ENCODE measurements around the gene KRTAP13-2.
A peak's percentile ranks its signal among the peaks of the same experiment; 100 is the strongest.

KRTAP13-2 gene, protein sequence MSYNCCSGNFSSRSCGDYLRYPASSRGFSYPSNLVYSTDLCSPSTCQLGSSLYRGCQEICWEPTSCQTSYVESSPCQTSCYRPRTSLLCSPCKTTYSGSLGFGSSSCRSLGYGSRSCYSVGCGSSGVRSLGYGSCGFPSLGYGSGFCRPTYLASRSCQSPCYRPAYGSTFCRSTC

DNA sequence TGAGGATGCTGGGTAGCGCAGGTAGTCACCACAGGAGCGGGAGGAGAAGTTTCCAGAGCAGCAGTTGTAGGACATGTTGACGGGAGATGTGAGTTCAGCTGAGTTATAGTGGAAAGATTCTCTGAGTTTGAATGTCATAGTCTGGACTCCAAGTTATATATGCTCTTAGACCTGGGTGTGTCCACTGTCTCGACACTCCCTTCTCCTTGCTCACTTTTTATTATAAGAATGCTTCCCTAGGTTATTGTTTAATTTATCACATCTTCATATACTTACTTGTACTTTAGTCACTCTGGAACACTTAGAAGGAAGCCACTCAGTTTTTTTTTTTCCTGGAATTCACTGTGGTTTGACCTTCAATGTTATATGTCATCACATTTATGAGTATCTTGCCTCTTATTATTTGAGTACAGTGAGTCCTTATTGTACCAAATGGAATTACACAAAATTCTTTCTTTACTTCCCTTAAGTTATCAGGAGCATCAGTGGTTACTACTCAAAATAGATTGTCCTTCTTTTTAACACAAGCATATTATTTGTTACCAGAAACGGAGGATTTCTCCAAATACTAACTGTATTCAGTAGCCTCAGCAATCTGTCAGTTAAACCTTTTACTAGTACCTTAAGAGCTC lies at the start of gene KRTAP13-2:
KRTAP13-2 (minus strand) TSS at position 133 of the 632 bp plus-strand sequence; CDS start at position 75, 58 bp downstream.
- no peak for DNase-seq

DNA sequence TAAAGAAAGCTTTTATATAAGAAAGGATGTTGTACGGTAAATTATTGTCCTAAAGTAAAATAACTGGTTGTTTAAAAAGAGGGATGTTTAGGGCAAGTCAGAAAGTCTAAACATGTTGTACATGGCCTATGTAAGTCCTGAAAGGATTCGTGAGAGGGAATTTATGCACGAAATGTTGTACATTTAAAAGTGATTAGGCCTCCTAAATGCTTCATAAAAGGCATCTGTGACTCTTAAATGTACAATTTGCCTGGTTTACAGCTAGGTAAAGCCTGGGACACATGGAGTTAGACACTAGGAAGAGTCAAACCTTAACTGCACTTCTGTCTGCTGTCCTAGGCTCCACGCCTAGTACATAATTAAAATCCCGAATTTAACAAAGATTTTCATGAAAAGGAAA lies 43.9 kb upstream of the KRTAP13-2 start:
- no peak for DNase-seq

DNA sequence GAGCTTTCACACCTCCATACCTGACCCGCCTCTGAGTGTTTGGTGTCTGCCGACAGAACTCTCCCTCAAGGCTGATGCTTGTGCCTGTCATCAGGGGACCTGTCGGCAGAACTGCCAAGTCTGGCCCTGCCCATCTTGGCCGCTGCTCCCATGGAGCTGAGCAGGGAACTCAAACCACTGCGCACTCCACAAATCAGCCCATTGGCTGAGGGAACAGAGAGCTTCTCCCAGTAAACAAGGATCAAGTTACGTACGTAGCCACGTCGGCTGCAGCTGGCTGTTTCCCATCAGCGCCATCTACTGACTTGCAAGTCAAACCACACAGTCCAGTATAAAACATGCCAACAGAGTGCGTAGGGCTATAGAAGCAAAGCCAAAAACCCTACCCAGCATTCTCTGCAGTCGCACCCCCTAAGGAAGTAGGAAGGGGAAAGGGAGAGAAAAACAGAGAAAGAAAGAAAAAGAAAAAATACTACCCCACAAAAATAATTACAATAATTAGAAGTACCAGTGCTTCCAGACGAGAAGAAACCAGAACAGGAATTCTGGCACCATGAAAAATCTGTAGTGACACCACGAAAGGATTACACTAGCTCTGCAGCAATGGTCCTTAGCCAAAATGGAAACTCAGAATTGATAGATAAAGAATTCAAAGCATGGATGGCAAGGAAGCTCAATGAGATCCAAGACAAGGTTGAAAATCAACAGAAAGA lies 36.9 kb upstream of the KRTAP13-2 start:
- peak; percentile 65 for DNase-seq

DNA sequence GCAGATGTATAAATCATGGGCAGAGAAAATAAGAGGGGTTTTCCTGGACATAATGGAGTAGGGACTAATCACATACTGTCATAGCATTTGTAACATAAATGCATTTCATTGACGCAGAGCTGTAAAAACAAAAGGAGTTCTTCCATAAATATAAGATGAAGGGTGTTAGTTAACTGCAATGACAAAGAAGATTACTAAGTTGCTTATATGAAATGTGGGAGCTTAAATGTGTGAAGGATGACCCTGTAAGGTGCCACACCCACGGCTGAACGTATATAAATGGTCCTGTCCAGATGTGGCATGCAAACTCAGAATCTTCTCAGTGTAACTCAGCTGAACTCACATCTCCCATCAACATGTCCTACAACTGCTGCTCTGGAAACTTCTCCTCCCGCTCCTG lies 23.7 kb upstream of the KRTAP13-2 start, which contains the start of gene KRTAP13-1:
KRTAP13-1 (plus strand) TSS at position 301 of the 400 bp plus-strand sequence; CDS start at position 357, 56 bp downstream.
- no peak for DNase-seq

DNA sequence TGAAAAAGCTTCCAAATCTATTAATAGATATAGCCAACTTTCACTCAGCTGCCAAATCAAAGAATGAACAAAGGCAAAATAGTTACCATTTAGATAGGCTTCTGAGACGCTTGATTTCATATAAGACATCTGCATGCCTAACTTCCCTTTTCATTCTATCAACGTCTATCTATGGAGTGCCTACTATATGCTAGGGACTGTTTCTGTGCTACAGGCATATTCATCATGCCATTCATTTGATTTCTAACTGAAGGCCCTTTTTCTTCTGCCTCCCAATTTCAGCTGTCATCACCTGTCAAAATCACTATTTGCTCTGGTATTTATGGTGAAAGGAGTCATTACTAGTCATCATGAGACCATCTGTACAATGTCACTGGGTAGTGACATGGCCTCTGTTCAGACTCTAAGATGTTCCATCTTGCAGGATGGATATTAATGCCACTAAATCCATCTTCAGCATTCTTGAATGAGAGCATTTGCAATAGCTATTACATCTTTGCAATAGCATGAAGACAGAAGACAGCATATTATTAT lies 19.5 kb upstream of the KRTAP13-2 start:
- no peak for DNase-seq

DNA sequence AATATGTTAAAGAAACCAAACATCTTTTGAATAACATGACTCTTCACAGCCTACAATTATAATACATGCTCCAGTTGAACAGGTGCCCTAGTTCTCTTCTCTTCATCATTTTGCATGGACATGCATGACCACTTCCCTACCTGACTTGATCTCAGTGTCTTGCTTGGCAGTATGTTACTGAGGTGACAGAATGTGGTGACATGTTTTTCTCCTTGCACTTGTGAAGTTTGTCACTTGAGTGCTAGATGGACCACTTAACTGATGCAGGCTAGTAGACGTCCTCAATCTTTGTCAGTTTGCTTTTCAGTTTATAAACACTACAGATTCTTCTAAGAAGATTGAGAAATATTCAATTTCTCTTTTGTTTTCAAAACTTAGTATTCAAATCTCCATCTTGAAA lies 10.1 kb upstream of the KRTAP13-2 start:
- no peak for DNase-seq

DNA sequence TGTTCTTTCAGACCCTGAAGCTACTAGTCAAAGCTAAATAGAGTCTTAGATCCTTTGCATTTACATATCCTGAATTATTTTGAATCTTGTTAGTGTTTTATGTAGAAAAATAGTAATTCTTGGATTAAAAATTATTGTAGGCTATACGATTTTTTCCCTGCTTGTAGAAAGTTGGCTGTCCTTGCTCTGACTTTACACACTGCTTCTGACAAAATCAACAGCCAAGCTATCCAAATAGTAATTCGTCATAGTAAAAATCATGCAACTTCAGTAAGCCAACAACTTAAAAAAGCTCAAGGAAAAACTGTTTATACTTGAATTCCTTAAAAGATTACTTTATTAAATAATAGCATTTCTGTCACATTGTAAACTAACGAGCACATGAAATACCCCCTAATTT lies 16.2 kb downstream of the KRTAP13-2 start:
- no peak for DNase-seq

DNA sequence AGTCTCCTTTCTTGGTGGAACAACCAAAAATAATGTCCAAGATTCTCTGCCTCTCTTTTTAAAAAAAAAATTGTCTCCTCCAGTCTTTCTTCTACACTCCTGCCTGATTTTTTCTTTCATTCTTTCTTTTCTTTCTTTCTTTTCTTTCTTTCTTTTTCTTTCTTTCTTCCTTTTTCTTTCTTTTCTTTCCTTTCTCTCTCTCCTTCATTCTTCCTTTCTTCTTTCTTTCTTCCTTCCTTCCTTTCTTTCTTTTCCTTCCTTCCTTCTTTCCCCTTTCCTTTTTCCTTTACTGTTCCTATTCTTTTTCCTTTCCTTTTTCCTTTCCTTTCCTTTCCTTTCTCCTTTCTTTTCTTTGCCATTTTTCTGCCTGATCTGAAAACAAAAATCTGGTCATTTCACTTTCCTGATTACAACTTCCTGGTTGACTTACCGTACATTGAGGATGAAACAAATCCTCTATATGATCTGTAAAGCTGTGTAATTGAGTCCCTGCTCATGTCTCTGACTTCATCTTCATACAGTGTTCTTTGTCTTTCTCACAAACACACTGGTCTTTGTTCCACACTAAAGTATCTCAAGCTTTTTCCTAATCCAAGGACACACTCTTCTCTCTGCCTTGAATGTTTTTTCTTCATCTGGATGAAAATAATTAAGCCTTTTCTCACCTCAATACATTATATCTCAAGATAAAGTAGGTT lies 17.6 kb downstream of the KRTAP13-2 start:
- no peak for DNase-seq

DNA sequence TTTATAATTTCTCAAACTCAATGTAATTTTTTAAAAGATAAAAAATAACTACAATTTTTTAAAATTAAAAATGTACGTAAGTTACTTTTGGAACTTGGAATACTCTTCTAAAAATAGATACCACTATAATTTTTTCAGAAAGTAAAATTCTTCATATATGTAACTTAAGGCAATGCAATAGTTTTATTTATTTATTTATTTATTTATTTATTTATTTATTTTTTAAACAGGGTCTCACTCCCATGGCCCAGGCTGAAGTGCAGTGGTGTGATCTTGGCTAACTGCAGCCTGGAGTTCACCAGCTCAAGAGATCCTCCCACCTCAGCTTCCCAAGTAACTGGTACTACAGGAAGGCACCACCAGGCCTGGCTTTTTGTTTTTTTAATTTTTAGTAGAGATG lies 20.5 kb downstream of the KRTAP13-2 start:
- DNase-seq: no peak

DNA sequence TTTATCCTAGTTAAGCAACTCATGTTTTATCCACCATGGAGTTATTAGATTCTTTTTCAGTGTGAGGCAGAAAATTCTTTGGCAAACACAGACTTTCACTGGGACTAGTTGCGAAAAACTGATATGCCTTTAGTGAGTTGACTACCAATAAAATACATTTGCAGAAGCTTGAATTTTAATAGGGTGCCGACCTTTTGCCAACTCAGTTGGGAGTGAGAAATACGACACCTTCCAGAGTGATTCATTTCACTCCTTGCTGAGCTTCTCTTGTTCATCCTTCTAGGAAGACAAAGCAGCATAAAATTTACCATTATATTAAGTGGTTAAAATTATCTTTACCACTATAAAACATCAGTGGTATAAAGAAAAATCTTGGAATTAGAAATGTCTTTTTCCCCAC lies 22.5 kb downstream of the KRTAP13-2 start:
- DNase-seq: no peak

DNA sequence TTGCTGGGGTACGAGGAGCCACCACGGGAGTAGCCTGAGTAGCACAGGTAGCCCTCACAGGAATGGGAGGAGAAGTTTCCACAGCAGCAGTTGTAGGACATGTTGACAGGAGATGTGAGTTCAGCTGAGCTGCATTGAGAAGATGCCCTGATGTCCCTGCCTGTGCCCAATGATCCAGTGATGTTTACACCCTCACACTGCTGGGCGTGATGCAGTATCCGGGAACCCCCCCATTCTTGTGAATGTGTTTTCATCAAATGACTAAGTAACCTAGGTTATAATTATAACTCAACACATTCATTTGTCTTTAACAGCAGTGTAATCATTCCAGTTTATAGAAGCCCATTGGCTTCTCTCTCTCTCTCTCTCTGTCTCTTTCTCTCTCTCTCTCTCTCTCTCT lies 23.6 kb downstream of the KRTAP13-2 start, which contains the start of gene KRTAP23-1:
KRTAP23-1 (minus strand) TSS at position 101 of the 400 bp plus-strand sequence; CDS start at position 101, 0 bp downstream.
- no peak for DNase-seq

DNA sequence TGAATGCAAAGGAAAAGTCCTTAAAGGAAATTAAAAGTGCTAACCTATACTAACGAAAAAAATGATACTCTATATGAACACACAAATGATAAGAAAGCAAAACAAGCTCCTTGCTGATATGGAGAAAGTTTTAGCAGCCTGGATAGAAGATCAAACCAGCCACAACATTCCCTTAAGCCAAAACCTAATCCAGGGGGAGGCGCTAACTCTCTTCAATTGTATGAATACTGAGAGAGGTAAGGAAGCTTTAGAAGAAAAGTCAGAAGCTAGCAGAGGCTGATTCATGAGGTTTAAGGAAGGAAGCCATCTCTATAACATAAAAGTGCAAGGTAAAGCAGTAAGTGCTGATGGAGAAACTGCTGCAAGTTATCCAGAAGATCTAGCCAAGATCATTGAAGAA lies 27.1 kb downstream of the KRTAP13-2 start:
- DNase-seq: no peak

DNA sequence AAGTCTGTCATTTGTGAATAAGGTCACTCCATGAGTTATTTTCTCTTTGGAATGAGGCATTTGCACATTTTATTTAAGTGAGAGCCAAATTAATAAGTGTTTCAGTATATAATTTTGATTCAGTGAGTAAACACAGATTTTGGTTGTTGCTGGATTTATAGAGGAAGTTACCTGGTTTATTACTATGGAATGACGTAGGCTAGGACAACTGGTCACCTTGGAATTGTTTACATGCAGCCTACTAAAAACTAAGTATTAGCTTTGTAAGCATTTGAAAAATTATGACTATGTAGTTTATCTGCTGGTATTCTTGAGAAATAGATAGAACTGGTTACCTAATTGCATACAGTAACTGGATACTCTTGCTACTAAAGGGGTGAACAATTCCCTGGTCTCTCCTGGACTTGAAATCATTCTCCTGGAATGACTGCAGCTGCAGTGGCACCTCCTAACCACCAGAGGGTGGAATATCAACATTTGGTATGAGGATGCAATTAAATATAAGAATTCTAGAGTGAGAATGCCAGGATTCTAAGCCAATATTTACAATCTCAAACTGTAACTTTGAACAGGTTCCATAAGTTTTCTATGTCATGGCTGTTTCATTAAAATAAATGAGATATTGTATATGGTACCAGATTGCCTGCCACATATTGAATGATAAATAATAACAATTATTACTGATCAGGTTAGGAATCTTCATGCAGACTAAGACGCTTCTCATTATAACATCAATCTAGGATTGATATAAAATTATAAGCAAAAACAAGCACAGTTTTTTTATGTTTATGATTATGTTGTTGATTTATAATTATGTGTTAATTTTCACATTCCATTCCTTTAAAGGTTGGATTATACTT lies 31.1 kb downstream of the KRTAP13-2 start:
- DNase-seq: no peak

DNA sequence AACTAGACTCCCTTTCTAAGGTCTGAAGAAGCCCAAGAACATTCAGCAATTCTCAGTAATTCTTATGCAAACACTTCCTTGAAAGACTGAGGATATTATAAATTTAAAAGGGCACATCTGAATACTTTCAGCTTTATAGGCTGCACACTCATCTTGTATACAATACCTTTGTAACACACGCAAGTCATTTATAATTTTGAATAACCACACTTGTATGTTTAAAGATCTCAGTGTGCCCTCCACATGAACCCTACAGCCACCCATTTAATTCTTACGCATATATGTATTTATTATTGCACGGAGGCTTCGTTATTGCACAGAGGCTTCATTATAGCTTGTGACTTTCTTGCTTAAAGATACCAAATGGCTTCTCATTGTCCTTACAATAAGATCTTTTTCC lies 33.4 kb downstream of the KRTAP13-2 start:
- no peak for DNase-seq

DNA sequence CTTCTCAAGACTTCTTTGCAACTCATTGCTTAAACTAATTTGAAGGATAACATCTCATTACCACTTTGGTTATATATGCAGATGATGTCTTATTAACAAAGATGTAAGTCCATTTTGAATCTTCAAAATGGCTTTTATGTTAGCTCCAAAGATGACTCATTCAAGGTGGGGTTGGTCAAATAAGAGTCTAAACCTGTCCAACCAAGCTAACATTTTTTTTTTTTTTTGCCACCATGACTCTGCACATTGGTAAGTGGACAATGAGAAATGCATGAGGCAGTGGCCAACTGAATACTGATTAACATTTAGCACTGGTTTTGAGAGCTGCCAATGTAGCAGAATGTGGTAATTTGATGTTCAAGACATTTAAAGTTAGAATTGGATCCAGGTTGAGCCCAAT lies 34.3 kb downstream of the KRTAP13-2 start:
- no peak for DNase-seq

DNA sequence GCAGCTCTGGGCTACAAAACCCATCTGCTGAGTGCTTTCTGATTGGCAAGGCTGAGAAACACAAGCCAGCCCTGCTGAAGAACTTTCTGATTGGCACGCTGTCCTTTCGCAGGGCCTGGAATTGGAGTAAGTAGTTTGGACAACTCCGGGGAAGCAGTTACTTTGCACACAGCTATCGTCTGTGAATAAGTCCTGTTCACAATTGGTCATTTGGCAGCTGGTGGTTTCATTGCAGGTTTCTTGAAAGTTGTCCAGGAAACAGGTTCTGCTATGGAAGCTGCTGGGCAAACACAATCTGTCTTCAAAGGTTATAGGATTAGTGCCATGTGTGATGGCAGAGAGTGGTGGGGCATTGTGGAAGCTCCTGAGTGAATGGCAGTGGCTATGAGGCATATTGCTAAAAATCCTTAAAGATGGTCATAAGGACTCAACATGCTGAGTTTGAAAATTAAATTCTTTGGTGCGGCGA lies 34.8 kb downstream of the KRTAP13-2 start, which contains the start of gene KRTAP27-1:
KRTAP27-1 (minus strand) TSS at position 419 of the 469 bp plus-strand sequence; CDS start at position 393, 26 bp downstream.
- DNase-seq: no peak

DNA sequence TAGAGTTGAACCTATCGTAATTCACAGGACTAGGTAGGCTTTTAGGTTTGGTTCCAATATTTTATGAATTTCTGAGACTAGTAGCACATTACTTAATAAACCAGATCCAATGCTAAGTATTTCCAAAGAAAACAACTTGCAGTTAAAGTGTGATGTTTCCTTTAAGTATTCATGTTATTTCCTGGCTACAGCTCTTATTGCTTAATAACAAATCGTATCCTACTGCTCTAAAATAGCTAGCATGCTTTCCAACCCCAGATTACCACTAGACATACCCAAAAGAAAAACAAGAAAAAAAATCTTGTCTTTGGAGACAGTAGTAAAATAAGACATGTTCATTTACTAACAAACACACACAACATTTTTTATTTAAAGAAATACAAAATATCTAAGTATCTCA lies 35.5 kb downstream of the KRTAP13-2 start:
- no peak for DNase-seq

DNA sequence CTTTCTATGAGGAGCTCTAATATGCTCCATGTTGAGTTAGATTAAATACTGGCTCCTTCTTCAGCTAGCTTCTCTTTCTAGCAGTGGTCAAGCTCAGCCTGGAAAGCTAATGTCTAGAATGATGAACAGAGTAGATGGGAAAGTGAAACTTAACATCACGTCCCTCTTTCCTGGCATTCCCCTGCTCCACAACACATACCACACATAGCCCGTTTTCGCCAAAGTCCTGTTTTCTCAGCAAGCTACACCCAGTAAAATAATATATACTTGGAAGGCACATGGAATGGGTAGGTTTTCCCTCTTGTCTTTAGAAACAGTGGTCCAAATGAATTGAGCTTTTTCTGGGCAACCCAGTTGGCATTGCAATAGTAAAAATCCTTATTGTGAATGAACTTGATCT lies 38.3 kb downstream of the KRTAP13-2 start:
- DNase-seq: no peak

DNA sequence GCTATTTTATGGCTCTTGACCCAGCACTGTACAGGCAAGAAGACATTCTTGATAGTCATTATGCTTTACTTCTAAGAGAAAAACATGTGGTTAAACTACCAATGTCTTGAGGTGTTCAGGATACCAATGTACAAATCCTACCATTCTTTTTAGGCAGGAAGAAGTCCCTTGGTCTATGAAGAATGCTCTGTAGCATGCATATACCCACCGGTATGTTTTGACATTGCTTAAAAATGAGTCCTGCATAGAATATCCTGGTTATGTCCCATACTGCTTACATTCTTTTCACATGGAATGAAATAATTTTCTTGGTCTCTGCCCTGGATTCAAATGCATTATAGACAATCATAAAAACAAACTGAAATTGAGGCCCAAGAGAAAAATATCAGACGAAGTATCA lies 39.4 kb downstream of the KRTAP13-2 start:
- DNase-seq: no peak

DNA sequence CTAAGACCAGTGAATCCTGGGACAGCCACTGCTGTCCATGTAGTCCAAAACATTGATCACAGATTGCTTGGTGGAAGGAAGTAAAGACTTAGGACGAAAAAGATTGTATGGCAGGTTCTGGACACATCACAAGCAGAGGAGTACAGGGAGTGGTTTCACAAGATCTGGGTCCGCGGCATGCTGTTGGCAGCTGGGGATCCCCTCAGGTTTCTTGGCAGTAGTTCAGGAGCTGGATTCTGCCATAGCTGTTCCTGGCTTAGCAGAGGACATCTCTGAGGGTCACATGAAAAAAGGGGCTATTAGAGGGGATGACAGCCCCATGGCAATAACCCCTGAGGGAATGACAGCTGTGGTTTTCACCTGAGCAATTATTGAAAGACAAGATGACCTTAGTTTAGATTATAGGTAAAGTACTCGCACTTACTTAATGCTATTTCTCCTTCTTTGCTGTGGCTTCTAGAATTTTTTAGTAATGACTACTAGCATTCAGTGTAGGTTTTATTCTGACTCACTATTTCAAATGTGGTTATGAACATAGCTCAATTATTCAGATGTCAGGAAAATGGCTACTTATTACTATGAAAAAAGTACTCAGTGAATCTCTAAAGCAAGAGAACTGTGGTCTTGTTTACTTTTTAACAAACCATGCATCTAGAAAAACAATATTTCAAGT lies 42.7 kb downstream of the KRTAP13-2 start:
- no peak for DNase-seq

DNA sequence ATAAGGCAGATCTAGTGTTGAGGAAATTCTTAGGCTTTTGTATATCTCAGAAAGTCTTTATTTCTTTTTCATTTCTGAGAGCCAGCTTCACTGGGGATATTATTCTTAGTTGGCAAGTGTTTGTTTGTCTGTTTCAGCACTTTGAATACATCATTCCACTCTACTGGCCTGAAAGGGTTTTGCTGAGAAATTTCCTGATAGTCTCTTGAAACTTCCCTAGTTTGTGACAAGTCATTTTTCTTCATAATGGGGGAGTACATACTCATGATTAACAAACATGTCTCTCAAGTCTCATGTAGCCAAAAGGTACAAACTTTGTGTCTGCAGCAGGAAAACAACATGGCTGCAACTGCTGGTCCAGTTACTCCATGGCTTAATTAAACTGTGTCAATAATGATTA lies 45.7 kb downstream of the KRTAP13-2 start:
- DNase-seq: no peak

Data from NCI-H1105 (cell line).